ENCODE results near the gene SLC18B1.

GRCh38 chr6:132830334-132830751, 31.9 kb upstream of the SLC18B1 start:
- TF ChIP-seq, protein P1, sequence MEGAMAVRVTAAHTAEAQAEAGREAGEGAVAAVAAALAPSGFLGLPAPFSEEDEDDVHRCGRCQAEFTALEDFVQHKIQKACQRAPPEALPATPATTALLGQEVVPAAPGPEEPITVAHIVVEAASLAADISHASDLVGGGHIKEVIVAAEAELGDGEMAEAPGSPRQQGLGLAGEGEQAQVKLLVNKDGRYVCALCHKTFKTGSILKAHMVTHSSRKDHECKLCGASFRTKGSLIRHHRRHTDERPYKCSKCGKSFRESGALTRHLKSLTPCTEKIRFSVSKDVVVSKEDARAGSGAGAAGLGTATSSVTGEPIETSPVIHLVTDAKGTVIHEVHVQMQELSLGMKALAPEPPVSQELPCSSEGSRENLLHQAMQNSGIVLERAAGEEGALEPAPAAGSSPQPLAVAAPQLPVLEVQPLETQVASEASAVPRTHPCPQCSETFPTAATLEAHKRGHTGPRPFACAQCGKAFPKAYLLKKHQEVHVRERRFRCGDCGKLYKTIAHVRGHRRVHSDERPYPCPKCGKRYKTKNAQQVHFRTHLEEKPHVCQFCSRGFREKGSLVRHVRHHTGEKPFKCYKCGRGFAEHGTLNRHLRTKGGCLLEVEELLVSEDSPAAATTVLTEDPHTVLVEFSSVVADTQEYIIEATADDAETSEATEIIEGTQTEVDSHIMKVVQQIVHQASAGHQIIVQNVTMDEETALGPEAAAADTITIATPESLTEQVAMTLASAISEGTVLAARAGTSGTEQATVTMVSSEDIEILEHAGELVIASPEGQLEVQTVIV (IDR thresholded peaks at IDR 0.05; ENCODE audit: borderline replicate concordance, partially characterized antibody) = no peak
- TF ChIP-seq IKZF1 (conservative IDR thresholded peaks at IDR 0.05) (no peak), PKNOX1 (IDR thresholded peaks at IDR 0.05) (no peak), MYC (IDR thresholded peaks at IDR 0.05; ENCODE audit: insufficient read depth, insufficient read length, insufficient replicate concordance, low read length, severe bottlenecking) (no peak)
- TF ChIP-seq, protein P2, sequence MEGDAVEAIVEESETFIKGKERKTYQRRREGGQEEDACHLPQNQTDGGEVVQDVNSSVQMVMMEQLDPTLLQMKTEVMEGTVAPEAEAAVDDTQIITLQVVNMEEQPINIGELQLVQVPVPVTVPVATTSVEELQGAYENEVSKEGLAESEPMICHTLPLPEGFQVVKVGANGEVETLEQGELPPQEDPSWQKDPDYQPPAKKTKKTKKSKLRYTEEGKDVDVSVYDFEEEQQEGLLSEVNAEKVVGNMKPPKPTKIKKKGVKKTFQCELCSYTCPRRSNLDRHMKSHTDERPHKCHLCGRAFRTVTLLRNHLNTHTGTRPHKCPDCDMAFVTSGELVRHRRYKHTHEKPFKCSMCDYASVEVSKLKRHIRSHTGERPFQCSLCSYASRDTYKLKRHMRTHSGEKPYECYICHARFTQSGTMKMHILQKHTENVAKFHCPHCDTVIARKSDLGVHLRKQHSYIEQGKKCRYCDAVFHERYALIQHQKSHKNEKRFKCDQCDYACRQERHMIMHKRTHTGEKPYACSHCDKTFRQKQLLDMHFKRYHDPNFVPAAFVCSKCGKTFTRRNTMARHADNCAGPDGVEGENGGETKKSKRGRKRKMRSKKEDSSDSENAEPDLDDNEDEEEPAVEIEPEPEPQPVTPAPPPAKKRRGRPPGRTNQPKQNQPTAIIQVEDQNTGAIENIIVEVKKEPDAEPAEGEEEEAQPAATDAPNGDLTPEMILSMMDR (IDR thresholded peaks at IDR 0.05 in 2 of 3, conservative IDR thresholded peaks at IDR 0.05 in 1 of 3; ENCODE audit: control insufficient read depth in 2 of 3, extremely low read depth in 1 of 3, insufficient read depth in 1 of 3, low read depth in 3 of 3, low read length in 3 of 3) = peak; percentile 25 to 53 (median 32); a peak in 4 of 6 replicates

Data from GM12878 (cell line).